Bronchial epithelial cell (primary cell): ENCODE results near the gene TSKU. TPM values are rescaled to one million over a fixed set of nuclear protein-coding genes. Genes with fewer than 3 reads are reported as not detected.

ENCODE experiments used
- DNase-seq: peaks from one replicate; pipeline ENCODE4 v3.0.0-alpha.2; 2010; ENCODE audit warnings: low read depth
- FAIRE-seq: peaks from 2 replicates; lab custom pipeline; 2011; peaks lifted over from hg19 to GRCh38; lab: Jason Lieb, UNC
- H3K27me3 ChIP-seq: 2 replicates; pipeline ENCODE4 v1.5.1; 2011; ENCODE audit warnings: low read length; ENCODE audit not compliant: control insufficient read depth, insufficient read depth
- H3K36me3 ChIP-seq: 2 replicates; pipeline ENCODE4 v1.5.1; 2011; ENCODE audit warnings: low read length; ENCODE audit not compliant: control insufficient read depth, insufficient read depth
- H3K4me3 ChIP-seq: 2 replicates; pipeline ENCODE4 v1.5.1; 2011; ENCODE audit warnings: mild to moderate bottlenecking, low read depth, low read length, control low read depth
- total RNA-seq: library from RNA; depleted of rRNA; stranded (reverse); fragments of >200 nt; gene quantifications from 2 replicates; pipeline ENCODE4 v1.2.1, GENCODE V29; 2014
- TF ChIP-seq, protein P1 (sequence below): IDR thresholded peaks from 2 replicates; pipeline ENCODE4 v1.5.1; 2011; ENCODE audit warnings: mild to moderate bottlenecking, moderate library complexity, low read length, control low read depth, inconsistent platforms; ENCODE audit not compliant: insufficient read depth, severe bottlenecking

The TSKU gene
- total RNA-seq, 1 donor from 2014 or later = 8.2 TPM

DNA sequence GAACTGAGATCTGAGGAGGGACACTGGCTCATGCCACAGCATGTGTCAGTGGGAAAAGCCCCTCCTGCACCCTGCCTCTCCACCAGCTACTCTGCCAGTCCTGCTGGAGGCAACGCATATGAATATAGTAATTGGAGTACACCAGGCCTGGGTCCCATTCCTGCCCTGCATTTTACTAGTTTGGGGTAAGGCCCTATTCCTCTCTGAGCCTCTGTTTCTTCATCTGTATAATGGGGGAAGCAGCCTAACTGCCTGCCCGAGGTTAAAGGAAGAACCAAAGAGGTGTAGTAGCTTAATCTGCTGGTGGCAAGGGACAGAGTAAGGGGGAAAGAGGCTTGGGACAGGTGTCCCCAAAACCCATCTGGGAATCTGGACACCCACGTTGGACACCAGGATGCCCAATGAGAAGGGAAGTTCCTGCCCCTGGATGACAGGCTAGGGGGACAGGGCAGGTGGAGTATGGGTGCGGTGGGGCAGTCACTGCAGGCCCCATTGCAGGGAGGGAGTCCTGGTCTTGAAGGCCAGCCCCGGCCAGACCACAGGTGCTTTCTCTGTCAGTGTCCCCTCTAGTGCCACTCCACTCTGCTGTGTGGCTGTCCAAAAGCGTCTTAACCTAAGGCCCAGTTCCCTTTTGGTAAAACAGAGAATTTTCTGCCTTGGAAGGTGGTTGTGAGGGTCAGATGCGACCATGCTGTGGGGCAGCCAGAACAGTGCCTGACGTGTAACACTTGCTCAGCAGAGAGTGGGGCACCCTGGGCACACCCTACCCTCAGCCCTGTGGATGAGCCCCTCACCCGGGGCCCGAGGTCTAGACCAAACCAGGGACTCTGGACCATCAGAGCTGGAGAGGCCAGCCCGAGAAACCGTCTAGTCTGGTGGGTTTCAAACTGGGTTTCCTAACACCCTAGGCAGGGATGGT, 11.5 kb downstream of the TSKU start:
- no peak overlapping the region for H3K4me3 ChIP-seq
- TF ChIP-seq, protein P1, sequence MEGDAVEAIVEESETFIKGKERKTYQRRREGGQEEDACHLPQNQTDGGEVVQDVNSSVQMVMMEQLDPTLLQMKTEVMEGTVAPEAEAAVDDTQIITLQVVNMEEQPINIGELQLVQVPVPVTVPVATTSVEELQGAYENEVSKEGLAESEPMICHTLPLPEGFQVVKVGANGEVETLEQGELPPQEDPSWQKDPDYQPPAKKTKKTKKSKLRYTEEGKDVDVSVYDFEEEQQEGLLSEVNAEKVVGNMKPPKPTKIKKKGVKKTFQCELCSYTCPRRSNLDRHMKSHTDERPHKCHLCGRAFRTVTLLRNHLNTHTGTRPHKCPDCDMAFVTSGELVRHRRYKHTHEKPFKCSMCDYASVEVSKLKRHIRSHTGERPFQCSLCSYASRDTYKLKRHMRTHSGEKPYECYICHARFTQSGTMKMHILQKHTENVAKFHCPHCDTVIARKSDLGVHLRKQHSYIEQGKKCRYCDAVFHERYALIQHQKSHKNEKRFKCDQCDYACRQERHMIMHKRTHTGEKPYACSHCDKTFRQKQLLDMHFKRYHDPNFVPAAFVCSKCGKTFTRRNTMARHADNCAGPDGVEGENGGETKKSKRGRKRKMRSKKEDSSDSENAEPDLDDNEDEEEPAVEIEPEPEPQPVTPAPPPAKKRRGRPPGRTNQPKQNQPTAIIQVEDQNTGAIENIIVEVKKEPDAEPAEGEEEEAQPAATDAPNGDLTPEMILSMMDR = no peak
- FAIRE-seq = no peak
- peaks cover 22% of the 10 kb centered on the region for H3K36me3 ChIP-seq
- no peaks in the 10 kb centered on the region for H3K27me3 ChIP-seq
- DNase-seq = no peak

DNA sequence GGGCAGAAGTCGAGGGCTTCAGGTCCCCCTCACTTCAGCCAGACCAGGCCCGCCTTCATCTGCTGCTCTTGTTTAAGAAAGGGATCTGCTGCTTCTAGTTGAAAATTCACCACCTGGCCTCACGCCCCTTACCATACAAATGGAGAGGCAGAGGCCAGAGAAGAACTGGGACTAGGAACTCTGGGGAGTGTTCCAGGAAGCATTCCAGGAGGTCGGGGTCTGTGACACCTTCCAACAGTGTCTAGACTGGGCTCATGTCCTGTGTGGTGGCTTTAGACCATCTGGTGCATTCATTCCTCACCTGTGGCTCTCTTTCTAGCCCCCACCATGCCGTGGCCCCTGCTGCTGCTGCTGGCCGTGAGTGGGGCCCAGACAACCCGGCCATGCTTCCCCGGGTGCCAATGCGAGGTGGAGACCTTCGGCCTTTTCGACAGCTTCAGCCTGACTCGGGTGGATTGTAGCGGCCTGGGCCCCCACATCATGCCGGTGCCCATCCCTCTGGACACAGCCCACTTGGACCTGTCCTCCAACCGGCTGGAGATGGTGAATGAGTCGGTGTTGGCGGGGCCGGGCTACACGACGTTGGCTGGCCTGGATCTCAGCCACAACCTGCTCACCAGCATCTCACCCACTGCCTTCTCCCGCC, 12.3 kb downstream of the TSKU start:
- DNase-seq = no peak
- no peak for FAIRE-seq
- TF ChIP-seq, protein P1 = no peak
- no peaks in the 10 kb centered on the region for H3K27me3 ChIP-seq
- H3K4me3 ChIP-seq = no peak overlapping the region
- peaks cover 22% of the 10 kb centered on the region for H3K36me3 ChIP-seq

DNA sequence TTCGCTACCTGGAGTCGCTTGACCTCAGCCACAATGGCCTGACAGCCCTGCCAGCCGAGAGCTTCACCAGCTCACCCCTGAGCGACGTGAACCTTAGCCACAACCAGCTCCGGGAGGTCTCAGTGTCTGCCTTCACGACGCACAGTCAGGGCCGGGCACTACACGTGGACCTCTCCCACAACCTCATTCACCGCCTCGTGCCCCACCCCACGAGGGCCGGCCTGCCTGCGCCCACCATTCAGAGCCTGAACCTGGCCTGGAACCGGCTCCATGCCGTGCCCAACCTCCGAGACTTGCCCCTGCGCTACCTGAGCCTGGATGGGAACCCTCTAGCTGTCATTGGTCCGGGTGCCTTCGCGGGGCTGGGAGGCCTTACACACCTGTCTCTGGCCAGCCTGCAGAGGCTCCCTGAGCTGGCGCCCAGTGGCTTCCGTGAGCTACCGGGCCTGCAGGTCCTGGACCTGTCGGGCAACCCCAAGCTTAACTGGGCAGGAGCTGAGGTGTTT, 12.8 kb downstream of the TSKU start:
- H3K36me3 ChIP-seq = peaks cover 22% of the 10 kb centered on the region
- DNase-seq (no peak), FAIRE-seq (no peak)
- TF ChIP-seq, protein P1 = no peak
- H3K27me3 ChIP-seq = no peaks in the 10 kb centered on the region
- no peak overlapping the region for H3K4me3 ChIP-seq

DNA sequence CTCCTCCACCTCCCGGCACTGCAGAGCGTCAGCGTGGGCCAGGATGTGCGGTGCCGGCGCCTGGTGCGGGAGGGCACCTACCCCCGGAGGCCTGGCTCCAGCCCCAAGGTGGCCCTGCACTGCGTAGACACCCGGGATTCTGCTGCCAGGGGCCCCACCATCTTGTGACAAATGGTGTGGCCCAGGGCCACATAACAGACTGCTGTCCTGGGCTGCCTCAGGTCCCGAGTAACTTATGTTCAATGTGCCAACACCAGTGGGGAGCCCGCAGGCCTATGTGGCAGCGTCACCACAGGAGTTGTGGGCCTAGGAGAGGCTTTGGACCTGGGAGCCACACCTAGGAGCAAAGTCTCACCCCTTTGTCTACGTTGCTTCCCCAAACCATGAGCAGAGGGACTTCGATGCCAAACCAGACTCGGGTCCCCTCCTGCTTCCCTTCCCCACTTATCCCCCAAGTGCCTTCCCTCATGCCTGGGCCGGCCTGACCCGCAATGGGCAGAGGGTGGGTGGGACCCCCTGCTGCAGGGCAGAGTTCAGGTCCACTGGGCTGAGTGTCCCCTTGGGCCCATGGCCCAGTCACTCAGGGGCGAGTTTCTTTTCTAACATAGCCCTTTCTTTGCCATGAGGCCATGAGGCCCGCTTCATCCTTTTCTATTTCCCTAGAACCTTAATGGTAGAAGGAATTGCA, 13.5 kb downstream of the TSKU start:
- H3K4me3 ChIP-seq = no peak overlapping the region
- DNase-seq (no peak), FAIRE-seq (no peak)
- peaks cover 22% of the 10 kb centered on the region for H3K36me3 ChIP-seq
- no peaks in the 10 kb centered on the region for H3K27me3 ChIP-seq
- TF ChIP-seq, protein P1 = no peak

DNA sequence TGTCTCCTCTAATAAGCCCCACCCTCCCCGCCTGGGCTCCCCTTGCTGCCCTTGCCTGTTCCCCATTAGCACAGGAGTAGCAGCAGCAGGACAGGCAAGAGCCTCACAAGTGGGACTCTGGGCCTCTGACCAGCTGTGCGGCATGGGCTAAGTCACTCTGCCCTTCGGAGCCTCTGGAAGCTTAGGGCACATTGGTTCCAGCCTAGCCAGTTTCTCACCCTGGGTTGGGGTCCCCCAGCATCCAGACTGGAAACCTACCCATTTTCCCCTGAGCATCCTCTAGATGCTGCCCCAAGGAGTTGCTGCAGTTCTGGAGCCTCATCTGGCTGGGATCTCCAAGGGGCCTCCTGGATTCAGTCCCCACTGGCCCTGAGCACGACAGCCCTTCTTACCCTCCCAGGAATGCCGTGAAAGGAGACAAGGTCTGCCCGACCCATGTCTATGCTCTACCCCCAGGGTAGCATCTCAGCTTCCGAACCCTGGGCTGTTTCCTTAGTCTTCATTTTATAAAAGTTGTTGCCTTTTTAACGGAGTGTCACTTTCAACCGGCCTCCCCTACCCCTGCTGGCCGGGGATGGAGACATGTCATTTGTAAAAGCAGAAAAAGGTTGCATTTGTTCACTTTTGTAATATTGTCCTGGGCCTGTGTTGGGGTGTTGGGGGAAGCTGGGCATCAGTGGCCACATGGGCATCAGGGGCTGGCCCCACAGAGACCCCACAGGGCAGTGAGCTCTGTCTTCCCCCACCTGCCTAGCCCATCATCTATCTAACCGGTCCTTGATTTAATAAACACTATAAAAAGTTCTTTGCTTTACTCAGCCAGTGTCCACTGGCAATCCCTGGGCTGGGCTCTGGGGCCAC, 14.4 kb downstream of the TSKU start:
- TF ChIP-seq, protein P1 = no peak
- FAIRE-seq = no peak

More for the DNA sequence above, 14.4 kb downstream of the TSKU start:
- Histone ChIP-seq H3K36me3 (peaks cover 22% of the 10 kb centered on the region), H3K4me3 (no peak overlapping the region), H3K27me3 (no peaks in the 10 kb centered on the region)
- DNase-seq = no peak
